Measurements from ENCODE around the gene CIZ1.
A peak's percentile ranks its signal among the peaks of the same experiment; 100 is the strongest.
"Not testable (repeated sequence)": the region's sequence is repeated elsewhere in the genome, so short reads cannot be mapped to it uniquely, and the experiment has no call there.

CIZ1 gene

GRCh38 chr9:128142596-128142995 is 48.8 kb downstream of the CIZ1 start:
- DNase-seq, result no peak

- no peak for DNase-seq
Measured at GRCh38 chr9:128142061-128142460, 49.3 kb downstream of the CIZ1 start.

- DNase-seq, result no peak
Measured at GRCh38 chr9:128141604-128142003, 49.8 kb downstream of the CIZ1 start.

- DNase-seq, result no peak
Measured at GRCh38 chr9:128139621-128140020, 51.8 kb downstream of the CIZ1 start.

GRCh38 chr9:128138001-128138400 is 53.4 kb downstream of the CIZ1 start:
- no peak for DNase-seq

GRCh38 chr9:128136816-128137793 is 54.3 kb downstream of the CIZ1 start:
- no peak for DNase-seq

GRCh38 chr9:128135561-128135960 is 55.8 kb downstream of the CIZ1 start:
- DNase-seq, result not testable (repeated sequence)

- DNase-seq, result not testable (repeated sequence)
Measured at GRCh38 chr9:128132139-128132538, 59.2 kb downstream of the CIZ1 start.

GRCh38 chr9:128131346-128131745 is 60.0 kb downstream of the CIZ1 start:
- not testable (repeated sequence) for DNase-seq

- not testable (repeated sequence) for DNase-seq
Measured at GRCh38 chr9:128130651-128131050, 60.7 kb downstream of the CIZ1 start.

GRCh38 chr9:128129976-128130590 is 61.3 kb downstream of the CIZ1 start:
- not testable (repeated sequence) for DNase-seq

GRCh38 chr9:128128836-128129590 is 62.4 kb downstream of the CIZ1 start:
- DNase-seq, result no peak

- peak; percentile 87 to 89 for DNase-seq
Measured at GRCh38 chr9:128127990-128128835, 63.2 kb downstream of the CIZ1 start.

GRCh38 chr9:128127568-128127989 is 63.8 kb downstream of the CIZ1 start, which contains the start of gene PTGES2:
Gene PTGES2, minus strand, starts transcription at chr9:128127729. Its CDS starts 12 bp downstream, at chr9:128127717.
- peak; percentile 62 to 68 for DNase-seq

GRCh38 chr9:128125580-128126354 is 65.6 kb downstream of the CIZ1 start:
- no peak for DNase-seq

GRCh38 chr9:128124873-128125579 is 66.3 kb downstream of the CIZ1 start:
- peak; percentile 53 to 78 for DNase-seq

GRCh38 chr9:128124451-128124850 is 66.9 kb downstream of the CIZ1 start:
- no peak for DNase-seq

GRCh38 chr9:128123451-128124080 is 67.8 kb downstream of the CIZ1 start:
- DNase-seq, result no peak

GRCh38 chr9:128122809-128123175 is 68.6 kb downstream of the CIZ1 start:
- DNase-seq, result no peak

All from SHP77 (cell line).